ENCODE data around the gene CNTRL. TPM values are rescaled to one million over a fixed set of nuclear protein-coding genes. Genes with fewer than 3 reads are reported as not detected.

The CNTRL gene
- total RNA-seq, 1 donor from 2014 or later: 7.5 TPM

DNA sequence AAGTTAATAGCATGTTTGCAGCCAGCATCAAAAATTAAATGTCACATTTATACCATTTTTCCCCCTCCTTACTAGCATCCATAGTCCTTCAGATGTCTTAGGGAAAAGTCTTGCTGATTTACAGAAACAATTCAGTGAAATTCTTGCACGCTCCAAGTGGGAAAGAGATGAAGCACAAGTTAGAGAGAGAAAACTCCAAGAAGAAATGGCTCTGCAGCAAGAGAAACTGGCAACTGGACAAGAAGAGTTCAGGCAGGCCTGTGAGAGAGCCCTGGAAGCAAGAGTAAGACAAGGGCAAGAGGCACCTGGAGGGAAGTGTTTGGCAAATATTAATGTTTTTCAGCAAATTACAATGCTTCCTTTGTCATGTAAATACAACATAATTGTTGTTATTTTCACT is 66.6 kb downstream of the CNTRL start:
- H3K9me3 Mint-ChIP-seq (ENCODE audit: unreplicated experiment): no peaks in the 10 kb centered on the region
- no peak overlapping the region for H3K27ac Mint-ChIP-seq (ENCODE audit: unreplicated experiment)
- H3K36me3 Mint-ChIP-seq (ENCODE audit: unreplicated experiment): peaks cover 36% of the 10 kb centered on the region
- no peak for TF ChIP-seq CTCF (IDR thresholded peaks at IDR 0.05)
- no peak overlapping the region for H3K4me3 Mint-ChIP-seq (ENCODE audit: unreplicated experiment)
- H3K4me1 Mint-ChIP-seq (ENCODE audit: unreplicated experiment): no peaks in the 10 kb centered on the region
- no peak for DNase-seq (ENCODE audit: extremely low spot score, unreplicated experiment)
- H3K27me3 Mint-ChIP-seq (ENCODE audit: unreplicated experiment): no peaks in the 10 kb centered on the region

- no peaks in the 10 kb centered on the region for H3K9me3 Mint-ChIP-seq (ENCODE audit: unreplicated experiment)
- no peak for TF ChIP-seq CTCF (IDR thresholded peaks at IDR 0.05)
- H3K27me3 Mint-ChIP-seq (ENCODE audit: unreplicated experiment): no peaks in the 10 kb centered on the region
- no peak overlapping the region for H3K4me3 Mint-ChIP-seq (ENCODE audit: unreplicated experiment)
- H3K27ac Mint-ChIP-seq (ENCODE audit: unreplicated experiment): no peak overlapping the region
- no peaks in the 10 kb centered on the region for H3K4me1 Mint-ChIP-seq (ENCODE audit: unreplicated experiment)
- peaks cover 40% of the 10 kb centered on the region for H3K36me3 Mint-ChIP-seq (ENCODE audit: unreplicated experiment)
- no peak for DNase-seq (ENCODE audit: extremely low spot score, unreplicated experiment)
Measured at GRCh38 chr9:121141706-121142105, 67.0 kb downstream of the CNTRL start.

DNA sequence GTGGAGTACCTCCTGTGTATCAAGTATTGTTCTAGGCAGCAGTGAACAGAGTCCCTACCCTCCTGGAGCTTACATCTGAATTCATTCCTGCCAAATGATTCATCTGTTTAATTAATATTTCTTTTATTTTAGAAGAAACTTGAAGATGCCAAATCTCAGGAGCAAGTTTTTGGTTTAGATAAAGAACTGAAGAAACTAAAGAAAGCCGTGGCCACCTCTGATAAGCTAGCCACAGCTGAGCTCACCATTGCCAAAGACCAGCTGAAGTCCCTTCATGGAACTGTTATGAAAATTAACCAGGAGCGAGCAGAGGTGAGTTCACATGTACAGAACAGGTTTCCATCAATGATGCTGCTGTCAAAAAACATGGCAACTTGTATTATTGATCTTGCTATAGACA is 69.0 kb downstream of the CNTRL start:
- no peak for TF ChIP-seq CTCF (IDR thresholded peaks at IDR 0.05)
- Mint-ChIP-seq H3K4me1 (ENCODE audit: unreplicated experiment) (no peaks in the 10 kb centered on the region), H3K27me3 (ENCODE audit: unreplicated experiment) (no peaks in the 10 kb centered on the region), H3K4me3 (ENCODE audit: unreplicated experiment) (no peak overlapping the region), H3K36me3 (ENCODE audit: unreplicated experiment) (peaks cover 50% of the 10 kb centered on the region), H3K9me3 (ENCODE audit: unreplicated experiment) (no peaks in the 10 kb centered on the region), H3K27ac (ENCODE audit: unreplicated experiment) (no peak overlapping the region)
- no peak for DNase-seq (ENCODE audit: extremely low spot score, unreplicated experiment)

DNA sequence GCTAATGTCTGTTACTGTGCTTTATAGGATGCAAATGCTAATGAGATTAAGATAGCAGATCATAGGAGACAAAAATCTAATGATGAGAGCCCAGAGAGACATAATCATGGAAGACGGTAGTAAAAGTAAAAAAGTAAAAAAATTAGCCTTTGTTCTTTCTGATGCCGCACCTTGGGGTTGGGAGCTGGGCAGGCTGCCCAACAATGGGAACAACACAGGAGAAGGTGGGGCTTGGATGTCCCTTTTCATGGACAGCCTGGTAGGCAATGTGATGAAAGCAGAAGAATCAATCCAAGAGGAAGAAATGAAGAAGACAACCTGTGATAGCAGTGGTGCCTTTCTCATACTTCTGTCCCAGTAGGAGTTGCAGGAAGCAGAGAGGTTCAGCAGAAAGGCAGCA is 69.7 kb downstream of the CNTRL start:
- Mint-ChIP-seq H3K27ac (ENCODE audit: unreplicated experiment) (no peak overlapping the region), H3K36me3 (ENCODE audit: unreplicated experiment) (peaks cover 47% of the 10 kb centered on the region)
- no peak for TF ChIP-seq CTCF (IDR thresholded peaks at IDR 0.05)

GRCh38 chr9:121150188-121150587 is 75.4 kb downstream of the CNTRL start:
- Mint-ChIP-seq H3K27me3 (ENCODE audit: unreplicated experiment) (no peaks in the 10 kb centered on the region), H3K4me1 (ENCODE audit: unreplicated experiment) (no peaks in the 10 kb centered on the region), H3K36me3 (ENCODE audit: unreplicated experiment) (peaks cover 37% of the 10 kb centered on the region), H3K9me3 (ENCODE audit: unreplicated experiment) (no peaks in the 10 kb centered on the region), H3K27ac (ENCODE audit: unreplicated experiment) (no peak overlapping the region), H3K4me3 (ENCODE audit: unreplicated experiment) (no peak overlapping the region)
- no peak for DNase-seq (ENCODE audit: extremely low spot score, unreplicated experiment)
- no peak for TF ChIP-seq CTCF (IDR thresholded peaks at IDR 0.05)

More for the DNA sequence above, 69.7 kb downstream of the CNTRL start:
- H3K27me3 Mint-ChIP-seq (ENCODE audit: unreplicated experiment): no peaks in the 10 kb centered on the region
- no peak for DNase-seq (ENCODE audit: extremely low spot score, unreplicated experiment)
- H3K4me3 Mint-ChIP-seq (ENCODE audit: unreplicated experiment): no peak overlapping the region
- H3K9me3 Mint-ChIP-seq (ENCODE audit: unreplicated experiment): no peaks in the 10 kb centered on the region
- no peaks in the 10 kb centered on the region for H3K4me1 Mint-ChIP-seq (ENCODE audit: unreplicated experiment)
